ENCODE measurements around the gene ATP5F1C. TPM values are rescaled to one million over a fixed set of nuclear protein-coding genes. Genes with fewer than 3 reads are reported as not detected.
"Not testable (repeated sequence)": the region's sequence is repeated elsewhere in the genome, so short reads cannot be mapped to it uniquely, and the experiment has no call there.

The ATP5F1C gene
- total RNA-seq, 1 donor from 2014 or later = 133 TPM

DNA sequence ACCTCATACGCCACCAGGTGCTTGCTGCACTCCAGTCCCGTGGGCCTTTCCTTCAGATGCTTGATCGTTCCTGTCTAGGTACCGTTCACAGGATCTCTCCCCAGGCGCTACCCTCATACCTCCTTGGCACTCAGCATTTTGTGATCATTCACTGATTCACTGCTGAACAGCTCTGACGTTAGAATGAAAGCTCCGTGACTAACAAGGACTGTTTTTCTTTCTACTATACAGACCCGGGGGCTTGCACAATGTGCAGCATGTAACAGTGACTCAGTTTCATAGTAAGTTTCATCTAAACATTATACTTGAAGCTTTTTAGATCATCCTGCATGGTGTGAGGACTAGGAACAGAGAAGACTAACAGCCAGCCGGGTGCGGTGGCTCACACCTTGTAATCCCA is 20.8 kb upstream of the ATP5F1C start:
- H3K27ac Mint-ChIP-seq (ENCODE audit: unreplicated experiment) = no peak overlapping the region

DNA sequence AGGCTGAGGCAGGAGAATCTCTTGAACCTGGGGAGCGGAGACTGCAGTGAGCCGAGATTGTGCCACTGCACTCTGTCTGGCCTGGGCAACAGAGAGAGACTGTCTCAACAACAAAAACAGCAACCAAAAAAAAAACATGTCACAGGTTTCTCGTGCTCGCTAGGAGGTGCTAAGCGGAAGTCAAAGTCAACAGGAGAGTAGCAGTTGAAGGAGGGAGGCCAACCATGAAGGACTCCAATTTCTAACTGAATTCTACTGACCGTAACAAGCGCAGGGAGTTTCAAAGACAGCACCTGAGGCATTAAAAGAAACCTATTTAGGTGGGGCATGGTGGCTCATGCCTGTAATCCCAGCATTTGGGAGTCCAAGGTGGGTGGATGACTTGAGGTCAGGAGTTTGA is 19.6 kb upstream of the ATP5F1C start:
- H3K36me3 Mint-ChIP-seq (ENCODE audit: unreplicated experiment) = peaks cover 38% of the 10 kb centered on the region
- H3K27me3 Mint-ChIP-seq (ENCODE audit: unreplicated experiment) = no peaks in the 10 kb centered on the region
- H3K9me3 Mint-ChIP-seq (ENCODE audit: unreplicated experiment) = no peaks in the 10 kb centered on the region
- TF ChIP-seq CTCF (IDR thresholded peaks at IDR 0.05) = no peak
- DNase-seq (ENCODE audit: extremely low spot score, unreplicated experiment) = no peak
- H3K27ac Mint-ChIP-seq (ENCODE audit: unreplicated experiment) = no peak overlapping the region
- no peak overlapping the region for H3K4me3 Mint-ChIP-seq (ENCODE audit: unreplicated experiment)
- H3K4me1 Mint-ChIP-seq (ENCODE audit: unreplicated experiment) = no peaks in the 10 kb centered on the region

More for the DNA sequence above, 20.8 kb upstream of the ATP5F1C start:
- Mint-ChIP-seq H3K27me3 (ENCODE audit: unreplicated experiment) (no peaks in the 10 kb centered on the region), H3K4me1 (ENCODE audit: unreplicated experiment) (no peaks in the 10 kb centered on the region), H3K36me3 (ENCODE audit: unreplicated experiment) (peaks cover 42% of the 10 kb centered on the region), H3K9me3 (ENCODE audit: unreplicated experiment) (no peaks in the 10 kb centered on the region), H3K4me3 (ENCODE audit: unreplicated experiment) (no peak overlapping the region)
- TF ChIP-seq CTCF (IDR thresholded peaks at IDR 0.05) = no peak
- DNase-seq (ENCODE audit: extremely low spot score, unreplicated experiment) = no peak

DNA sequence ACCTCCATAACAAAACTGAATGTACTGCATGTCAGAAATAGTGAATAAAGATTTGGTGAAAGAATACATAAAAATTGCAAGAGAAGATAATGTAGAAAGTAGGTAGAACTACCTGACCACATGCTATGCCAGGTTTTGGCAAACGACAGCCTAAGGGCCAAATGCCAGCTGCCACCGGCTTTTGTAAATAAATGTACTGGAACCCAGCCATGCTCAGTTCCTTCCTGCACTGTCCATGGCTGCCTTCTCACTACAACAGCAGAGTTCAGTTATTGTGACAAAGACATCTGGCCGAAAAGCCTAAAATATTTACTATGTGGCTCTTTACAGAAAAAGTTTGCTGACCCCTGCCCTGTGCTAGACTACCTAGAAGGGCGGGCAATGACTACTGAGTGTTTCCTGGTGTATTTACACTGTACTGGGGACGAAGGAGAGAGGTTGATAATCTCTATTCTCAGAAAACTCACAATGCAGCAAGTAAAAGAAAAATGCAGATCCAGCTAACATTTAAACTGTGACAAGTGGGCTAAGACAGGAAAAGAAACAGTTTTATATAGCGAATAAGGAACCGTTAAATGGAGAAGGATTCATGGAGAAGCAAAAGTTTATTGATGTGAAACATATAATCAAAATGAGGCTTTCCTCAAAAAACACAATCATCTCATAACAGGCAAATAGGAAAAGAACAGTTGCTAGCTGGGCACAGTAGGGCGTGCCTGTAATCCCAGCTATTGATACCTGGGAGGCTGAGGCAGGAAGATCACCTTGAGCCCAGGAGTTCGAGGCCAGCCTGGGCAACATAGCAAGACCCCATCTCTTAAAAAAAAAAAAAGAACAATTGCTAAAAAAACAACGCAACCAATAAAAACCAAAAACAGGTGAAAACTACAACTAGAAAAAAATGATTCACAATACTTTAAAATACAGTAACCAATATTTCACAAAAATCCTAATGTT is 13.9 kb upstream of the ATP5F1C start:
- no peaks in the 10 kb centered on the region for H3K9me3 Mint-ChIP-seq (ENCODE audit: unreplicated experiment)
- no peak for DNase-seq (ENCODE audit: extremely low spot score, unreplicated experiment)
- no peak for TF ChIP-seq CTCF (IDR thresholded peaks at IDR 0.05)
- no peak overlapping the region for H3K27ac Mint-ChIP-seq (ENCODE audit: unreplicated experiment)
- no peaks in the 10 kb centered on the region for H3K27me3 Mint-ChIP-seq (ENCODE audit: unreplicated experiment)
- H3K4me1 Mint-ChIP-seq (ENCODE audit: unreplicated experiment) = no peaks in the 10 kb centered on the region
- peaks cover 51% of the 10 kb centered on the region for H3K36me3 Mint-ChIP-seq (ENCODE audit: unreplicated experiment)
- no peak overlapping the region for H3K4me3 Mint-ChIP-seq (ENCODE audit: unreplicated experiment)

DNA sequence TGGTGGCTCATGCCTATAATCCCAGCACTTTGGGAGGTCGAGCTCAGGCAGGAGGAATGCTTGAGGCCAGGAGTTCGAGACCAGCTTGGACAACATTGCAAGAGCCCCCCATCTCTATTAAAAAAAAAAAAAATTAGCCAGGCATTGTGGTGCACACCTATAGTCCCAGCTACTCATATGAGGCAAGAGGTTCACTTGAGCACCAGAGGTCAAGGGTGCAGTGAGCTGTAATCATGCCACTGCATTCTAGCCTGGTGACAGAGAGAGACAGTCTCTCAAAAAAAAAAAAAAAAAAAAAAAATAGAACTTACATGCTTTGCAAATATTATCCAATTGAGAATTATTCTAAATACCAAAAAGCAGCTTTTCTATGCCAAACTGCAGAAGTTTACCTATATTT is 11.2 kb upstream of the ATP5F1C start:
- no peaks in the 10 kb centered on the region for H3K9me3 Mint-ChIP-seq (ENCODE audit: unreplicated experiment)
- peaks cover 50% of the 10 kb centered on the region for H3K36me3 Mint-ChIP-seq (ENCODE audit: unreplicated experiment)
- TF ChIP-seq CTCF (IDR thresholded peaks at IDR 0.05) = no peak
- DNase-seq (ENCODE audit: extremely low spot score, unreplicated experiment) = no peak
- H3K27ac Mint-ChIP-seq (ENCODE audit: unreplicated experiment) = no peak overlapping the region
- H3K4me3 Mint-ChIP-seq (ENCODE audit: unreplicated experiment) = no peak overlapping the region
- no peaks in the 10 kb centered on the region for H3K4me1 Mint-ChIP-seq (ENCODE audit: unreplicated experiment)
- no peaks in the 10 kb centered on the region for H3K27me3 Mint-ChIP-seq (ENCODE audit: unreplicated experiment)

GRCh38 chr10:7782194-7782593 is 5.8 kb upstream of the ATP5F1C start:
- H3K36me3 Mint-ChIP-seq (ENCODE audit: unreplicated experiment) = peaks cover 26% of the 10 kb centered on the region
- H3K27ac Mint-ChIP-seq (ENCODE audit: unreplicated experiment); H3K4me3 Mint-ChIP-seq (ENCODE audit: unreplicated experiment); H3K4me1 Mint-ChIP-seq (ENCODE audit: unreplicated experiment); H3K9me3 Mint-ChIP-seq (ENCODE audit: unreplicated experiment); DNase-seq (ENCODE audit: extremely low spot score, unreplicated experiment); H3K27me3 Mint-ChIP-seq (ENCODE audit: unreplicated experiment): not testable (repeated sequence)
